Globus pallidus (tissue), 1 donor: ENCODE results near the gene TIPARP.
A peak's percentile ranks its signal among the peaks of the same experiment; 100 is the strongest.
"Not testable (repeated sequence)": the region's sequence is repeated elsewhere in the genome, so short reads cannot be mapped to it uniquely, and the experiment has no call there.

Experiments
- DNase-seq: peaks from one replicate; pipeline ENCODE4 v3.0.0-alpha.2; 2015; ENCODE audit warnings: low spot score

Gene TIPARP

GRCh38 chr3:156649681-156650080, 24.7 kb upstream of the TIPARP start:
- no peak for DNase-seq

DNA sequence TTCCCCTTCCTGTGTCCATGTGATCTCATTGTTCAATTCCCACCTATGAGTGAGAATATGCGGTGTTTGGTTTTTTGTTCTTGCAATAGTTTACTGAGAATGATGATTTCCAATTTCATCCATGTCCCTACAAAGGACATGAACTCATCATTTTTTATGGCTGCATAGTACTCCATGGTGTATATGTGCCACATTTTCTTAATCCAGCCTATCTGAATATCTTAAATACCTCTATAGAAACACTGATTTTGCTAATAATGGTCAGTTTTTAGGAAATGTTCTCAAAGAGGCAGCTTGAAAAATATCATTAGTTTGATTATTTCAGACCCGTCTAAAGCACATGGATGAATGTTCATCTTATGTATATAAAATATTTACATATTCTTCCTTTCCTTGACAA, 21.7 kb upstream of the TIPARP start:
- DNase-seq: not testable (repeated sequence)

GRCh38 chr3:156654834-156655233, 19.6 kb upstream of the TIPARP start:
- DNase-seq: no peak

DNA sequence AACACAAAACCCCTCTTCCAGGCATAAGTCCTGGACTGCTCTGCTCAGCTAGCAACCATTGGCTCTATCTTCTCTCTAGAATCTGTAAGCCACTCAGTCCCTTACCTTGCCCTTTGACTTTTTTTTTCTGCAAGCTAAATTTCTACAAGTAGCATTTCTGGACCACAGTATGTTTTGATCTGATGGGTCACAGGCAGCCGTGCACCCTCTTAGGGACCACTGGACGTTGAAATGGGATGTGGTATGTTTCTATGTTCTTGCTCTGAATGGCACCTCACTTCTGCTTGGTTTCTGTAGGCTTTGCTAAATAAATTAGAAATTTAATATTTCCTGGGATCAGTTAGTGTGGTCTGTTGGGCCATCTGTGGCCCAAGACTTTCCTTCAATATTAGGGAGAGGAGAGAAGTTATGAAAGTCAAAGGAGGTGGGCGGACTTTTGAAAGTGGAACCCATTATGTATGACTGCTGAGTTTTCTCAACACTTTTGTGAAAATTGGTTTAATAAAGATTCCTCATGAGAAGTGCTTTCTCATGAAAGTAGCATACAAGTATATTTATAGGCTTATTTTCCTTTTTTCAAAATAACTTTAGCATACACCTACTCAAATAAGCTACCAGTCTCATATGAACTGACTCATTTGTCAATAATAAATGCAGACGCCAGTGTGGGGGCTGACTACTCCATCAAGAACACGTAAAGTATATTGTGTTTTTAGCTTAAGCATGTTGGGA, 18.4 kb upstream of the TIPARP start:
- DNase-seq: no peak

DNA sequence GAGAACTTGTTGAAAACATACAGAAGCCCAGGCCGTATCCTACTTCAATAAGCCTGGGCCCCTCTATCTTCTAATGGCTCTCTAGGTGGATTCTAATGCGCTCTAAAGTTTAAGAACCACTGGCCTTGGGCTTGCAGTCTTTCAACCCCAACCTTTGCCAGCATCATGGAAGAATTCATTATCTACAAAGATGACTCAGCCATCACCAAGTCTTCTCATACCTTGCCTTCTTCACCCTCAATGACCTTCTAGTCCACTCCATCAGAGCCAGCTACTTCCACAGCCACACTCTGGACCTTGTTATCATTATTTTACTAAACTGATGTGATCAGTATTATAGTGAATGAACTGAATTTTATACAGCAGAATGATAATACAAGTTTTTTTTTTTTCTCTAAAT, 16.9 kb upstream of the TIPARP start:
- DNase-seq: no peak

DNA sequence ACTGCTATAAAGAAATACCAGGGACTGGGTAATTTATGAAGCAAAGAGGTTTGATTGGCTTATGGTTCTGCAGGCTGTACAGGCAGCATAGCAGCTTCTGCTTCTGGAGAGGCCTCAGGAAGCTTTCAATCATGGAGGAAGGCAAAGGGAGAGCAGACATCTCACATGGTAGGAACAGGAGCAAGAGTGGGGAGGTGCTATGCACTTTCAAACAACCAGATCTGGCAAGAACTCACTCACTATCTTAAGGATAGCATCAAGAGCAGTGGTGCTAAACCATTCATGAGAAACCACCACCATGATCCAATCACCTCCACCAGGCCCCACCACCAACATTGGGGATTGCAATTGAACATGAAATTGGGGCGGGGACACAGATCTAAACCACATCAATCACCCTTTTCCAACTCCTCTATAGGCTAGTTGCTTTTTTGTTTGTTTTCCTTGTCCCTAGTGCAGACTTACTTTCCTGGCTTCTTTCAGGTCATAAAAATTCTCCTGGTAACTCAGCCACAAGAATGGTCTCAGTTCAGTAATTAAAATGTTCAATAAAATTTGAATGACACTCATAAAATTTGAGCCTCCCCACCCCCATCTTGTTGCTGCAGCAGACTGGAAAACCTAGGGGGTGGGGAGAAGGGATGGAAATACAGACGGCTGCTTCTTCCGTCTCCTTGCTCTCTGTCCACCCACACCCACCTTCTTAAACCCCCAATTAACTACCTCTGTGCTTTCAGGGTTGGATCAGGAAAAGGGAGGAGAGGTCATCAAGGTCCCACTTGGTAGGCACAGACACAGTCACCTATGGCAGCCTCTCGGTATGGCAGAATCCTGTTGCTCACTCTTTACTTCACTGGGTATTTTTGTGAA, 16.3 kb upstream of the TIPARP start:
- DNase-seq: no peak

GRCh38 chr3:156658732-156659090, 15.7 kb upstream of the TIPARP start:
- DNase-seq: no peak

DNA sequence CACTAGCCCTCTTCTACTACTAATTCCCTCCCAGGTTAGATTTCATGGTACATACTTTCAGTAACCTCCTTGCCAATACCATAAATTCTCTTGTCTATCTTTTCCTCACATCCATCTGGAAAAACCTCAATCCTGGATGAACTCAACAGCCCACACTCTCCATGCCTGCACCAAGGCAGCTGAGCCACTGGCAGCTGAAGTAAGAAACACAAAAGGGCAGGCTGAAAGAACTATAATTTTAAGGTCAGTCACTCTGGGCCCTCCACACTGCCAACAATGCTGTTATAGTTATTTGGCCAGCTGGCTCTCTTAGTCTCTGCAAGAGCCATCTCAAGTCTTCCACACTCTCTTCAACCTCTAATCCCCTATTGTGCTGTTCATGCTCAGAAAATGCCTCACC, 15.1 kb upstream of the TIPARP start:
- no peak for DNase-seq

GRCh38 chr3:156661155-156661554, 13.2 kb upstream of the TIPARP start:
- no peak for DNase-seq

DNA sequence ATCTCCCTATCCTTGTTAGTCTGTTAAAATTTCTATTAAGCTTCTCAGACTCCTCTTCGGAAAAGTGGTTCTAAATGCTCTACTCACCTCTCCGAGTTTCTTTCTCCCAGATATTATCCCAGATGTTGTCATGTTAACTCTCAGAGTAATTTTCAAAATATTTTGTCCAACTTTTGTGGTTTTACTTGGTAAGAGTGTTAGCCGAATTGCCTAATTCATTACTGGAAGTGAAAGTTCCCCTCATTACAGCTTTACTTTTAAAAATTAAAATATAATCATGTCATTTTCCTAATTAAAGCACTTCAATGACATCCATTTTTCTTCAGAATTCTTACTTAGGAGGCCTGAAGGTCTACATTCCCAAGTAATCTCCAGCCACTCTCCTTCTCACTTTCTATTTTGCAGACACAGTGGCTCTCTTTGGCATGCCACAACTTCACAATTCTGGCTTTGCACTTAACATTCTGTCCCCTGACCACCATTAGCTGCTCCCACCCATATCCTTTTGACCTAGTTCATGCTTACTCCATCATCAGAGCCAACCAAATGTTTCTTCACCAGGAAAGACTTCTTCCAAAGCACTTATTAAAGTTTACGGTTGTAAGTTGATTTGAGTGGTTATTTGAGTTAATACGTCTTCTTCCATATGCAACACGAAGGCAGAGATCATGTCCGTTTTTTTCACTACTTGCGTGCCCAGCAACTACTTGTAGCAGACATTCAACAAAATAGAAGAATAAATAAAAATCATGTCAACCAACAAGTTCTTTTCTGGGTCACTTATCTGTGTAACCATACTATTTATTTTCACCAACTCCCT, 10.2 kb upstream of the TIPARP start:
- DNase-seq: no peak

DNA sequence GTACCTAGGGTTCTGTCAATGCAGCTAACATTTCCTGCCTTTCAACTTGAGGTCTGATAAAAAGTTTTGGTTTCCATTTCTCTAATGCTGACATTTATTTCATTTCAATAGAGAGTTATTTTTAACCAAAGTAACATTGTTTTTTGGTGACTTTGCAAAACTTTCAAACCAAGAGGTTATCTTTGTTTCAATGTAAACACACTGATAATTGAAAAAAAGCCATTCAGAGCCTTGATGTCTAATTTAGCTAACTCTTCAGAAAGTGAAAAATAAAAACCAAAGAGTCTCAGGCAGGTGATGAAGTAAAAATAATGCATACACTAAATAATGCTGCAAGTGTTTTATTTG, 9.6 kb upstream of the TIPARP start:
- no peak for DNase-seq

- no peak for DNase-seq
Observed at GRCh38 chr3:156665291-156665690, 9.1 kb upstream of the TIPARP start.

DNA sequence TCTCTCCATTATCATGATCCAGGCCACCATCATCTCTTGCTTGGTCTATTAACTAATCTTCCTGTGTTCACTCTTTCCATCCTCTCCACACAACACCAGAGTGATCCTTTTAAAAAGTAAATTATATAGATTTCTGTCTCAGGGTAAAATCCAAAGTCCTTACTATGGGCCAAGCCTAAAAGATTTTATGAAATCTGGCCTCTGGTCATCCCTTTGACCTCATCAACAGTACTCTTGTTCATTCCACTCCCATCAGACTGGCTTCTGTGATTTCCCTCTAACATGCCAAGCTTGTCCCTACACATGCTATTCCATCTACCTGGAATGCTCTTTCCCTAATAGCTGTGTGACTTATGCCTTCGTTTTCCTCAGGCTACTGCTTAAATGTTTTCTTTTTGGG, 8.3 kb upstream of the TIPARP start:
- no peak for DNase-seq

DNA sequence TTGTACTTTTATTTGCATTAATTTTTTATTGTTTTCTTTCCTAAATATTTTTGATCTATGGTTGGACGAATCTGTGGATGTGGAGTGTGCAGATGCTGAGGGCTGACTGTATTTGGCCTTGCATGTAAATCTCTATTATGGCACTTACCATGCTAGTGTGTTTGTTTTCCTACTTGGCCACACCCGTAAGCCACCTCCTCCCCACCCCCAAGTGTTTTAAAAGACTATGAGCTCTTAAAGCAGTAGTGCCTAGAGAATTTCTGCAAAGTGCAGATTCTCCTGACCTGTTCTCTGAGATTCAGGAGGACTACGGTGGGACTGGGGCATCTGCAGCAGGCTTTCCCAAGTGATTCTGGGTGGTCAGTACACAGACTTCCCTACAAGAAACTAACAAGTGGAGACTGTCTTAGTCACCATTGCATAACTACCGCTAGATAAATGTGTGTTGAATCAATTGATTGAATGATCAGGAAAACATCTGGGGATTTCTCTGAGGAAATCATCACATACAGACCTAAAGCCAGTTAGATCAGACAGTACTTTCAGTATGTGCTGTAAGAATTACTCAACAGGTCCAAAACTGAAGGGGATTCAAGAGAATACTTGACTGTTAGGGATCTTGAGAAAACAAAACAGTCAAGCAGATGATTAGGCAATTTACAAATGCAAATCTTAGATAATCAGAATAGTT, 6.2 kb upstream of the TIPARP start:
- DNase-seq: no peak

DNA sequence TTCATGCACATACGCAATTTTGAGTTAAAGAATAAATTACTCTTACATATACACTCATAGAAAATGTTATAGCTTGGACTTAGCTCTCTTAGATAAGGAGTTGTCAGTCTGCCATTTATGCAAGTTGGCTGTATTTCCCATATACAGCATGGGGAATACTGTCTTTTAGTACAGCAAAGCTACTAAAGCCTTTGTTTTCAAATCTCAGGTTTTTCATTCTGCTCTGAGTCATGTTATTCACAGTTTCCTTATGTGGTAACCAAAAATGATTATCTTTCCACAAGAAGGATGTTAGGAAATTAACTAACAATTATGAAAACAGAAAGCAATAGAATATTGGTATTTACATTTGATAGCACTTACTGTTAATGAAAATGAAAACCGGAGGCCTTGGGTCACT, 4.3 kb upstream of the TIPARP start:
- DNase-seq: no peak

DNA sequence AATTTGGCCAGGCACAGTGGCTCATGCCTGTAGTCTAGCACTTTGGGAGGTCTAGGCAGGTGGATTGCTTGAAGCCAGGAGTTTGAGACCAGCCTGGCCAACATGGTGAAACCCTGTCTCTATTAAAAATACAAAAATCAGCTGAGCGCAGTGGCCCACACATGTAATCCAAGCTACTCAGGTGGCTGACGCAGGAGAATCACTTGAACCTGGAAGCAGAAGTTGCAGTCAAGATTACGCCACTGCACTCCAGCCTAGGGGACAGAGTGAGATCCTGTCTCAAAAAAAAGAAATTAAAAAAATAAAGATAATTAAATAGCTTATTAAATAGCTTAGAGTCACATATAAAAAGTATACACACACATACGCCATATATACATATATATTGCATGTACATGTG, 3.7 kb upstream of the TIPARP start:
- DNase-seq: no peak

- DNase-seq: no peak
Observed at GRCh38 chr3:156673732-156674045, 701 bp upstream of the TIPARP start.

DNA sequence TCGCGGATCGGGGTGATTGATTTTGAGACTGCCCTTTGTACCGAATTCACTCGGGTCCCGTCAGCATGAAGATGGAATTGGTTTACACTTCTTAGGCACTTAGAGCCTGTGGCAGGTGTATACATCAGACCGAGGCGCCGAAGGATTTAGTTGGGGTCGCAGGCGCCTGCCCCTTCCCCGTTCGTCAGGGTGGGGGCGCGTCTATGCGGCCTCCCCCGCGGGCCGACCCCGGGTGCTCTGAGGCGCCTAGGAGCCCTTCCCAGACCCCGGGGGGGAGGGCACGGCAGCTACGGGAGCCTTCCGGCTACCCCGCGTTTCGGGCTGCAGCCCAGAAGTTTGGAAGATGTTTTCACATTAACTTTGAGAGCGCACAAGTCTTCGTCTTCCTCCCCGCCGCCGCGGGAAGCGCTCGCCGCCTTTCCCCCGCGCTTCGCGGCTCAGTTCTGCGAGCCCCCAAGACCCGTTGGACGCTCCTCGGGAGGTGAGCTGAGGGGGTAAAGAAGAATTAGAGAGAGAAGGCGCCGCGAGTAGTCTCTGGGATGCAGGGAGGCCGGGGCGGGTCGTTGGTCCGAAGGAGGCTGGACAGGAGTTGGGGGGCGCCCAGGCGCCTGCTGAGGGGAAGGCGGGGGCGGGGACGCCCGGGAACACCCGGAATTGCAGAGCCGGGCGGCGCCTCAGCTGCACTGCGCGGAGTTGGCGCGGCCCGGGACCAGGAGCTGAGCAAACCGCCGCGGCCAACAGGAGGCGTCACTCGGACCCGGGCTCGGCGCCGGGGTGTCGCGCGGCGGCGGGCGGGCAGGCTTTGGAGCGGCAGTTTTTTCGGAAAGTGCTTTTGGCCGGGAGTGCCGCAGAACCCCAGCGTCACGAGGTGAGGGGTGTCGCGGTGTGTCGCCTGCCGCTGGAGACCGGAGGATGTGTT, 780 bp downstream of the TIPARP start:
- peak; percentile 38 for DNase-seq

DNA sequence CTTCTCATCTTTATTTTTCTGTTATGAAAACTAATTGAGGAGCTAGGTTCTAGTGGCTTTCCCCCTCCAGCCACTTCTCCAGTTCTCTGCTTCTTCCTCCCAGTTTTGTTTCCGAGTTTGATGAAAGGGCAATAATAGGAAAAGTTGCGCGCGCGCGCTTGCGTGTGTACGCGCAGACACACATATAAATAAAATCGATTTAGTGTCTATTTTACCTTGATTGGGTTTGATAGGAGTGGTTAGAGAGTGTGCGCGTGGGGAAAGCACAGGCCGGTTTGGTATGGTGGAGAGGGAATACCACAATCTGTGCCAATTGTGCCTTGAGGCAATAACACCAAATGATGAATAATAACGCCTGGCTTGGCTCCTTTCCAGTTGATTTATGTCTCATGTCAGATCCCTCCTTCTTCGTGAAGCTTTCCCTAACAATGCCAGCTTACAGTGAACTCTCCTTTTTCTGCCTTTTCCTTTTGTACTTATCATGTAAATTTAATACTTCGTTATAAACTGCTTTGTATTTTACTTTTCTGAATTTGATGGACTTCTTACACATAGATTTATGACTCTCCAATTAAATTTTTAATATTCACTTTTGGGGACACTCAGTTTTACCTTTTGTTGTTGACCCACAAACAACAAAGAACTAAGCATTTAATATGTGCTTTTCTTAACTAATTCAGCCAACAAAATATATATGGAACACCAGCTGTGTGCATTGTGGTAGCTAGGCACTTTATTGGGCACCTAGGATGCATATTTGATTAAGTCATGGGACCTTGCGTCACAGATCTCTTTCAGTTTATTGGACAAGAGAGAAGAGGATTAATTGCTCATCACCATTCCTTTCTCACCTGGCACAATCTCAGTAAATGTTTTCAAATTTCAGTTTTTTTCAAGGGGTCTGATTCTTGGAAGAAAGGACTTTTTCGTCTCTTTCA, 1.7 kb downstream of the TIPARP start:
- no peak for DNase-seq
